Adrenal gland (tissue), 5 donors: Measurements from ENCODE around the gene PITX1.

Experiments used
- CTCF ChIP-seq, 6 experiments: fragments of 450-650 bp in 4 of 6; fragments of 200-600 bp in 2 of 6; sonication (generic) in 1 of 6; IDR thresholded peaks; 1 replicate in 5 of 6; 2 replicates in 1 of 6; pipeline versions ENCODE4 v1.5.1 to v1.8.0; 2016 to 2021; ENCODE audit warnings: antibody characterized with exemption in 6 of 6, mild to moderate bottlenecking in 2 of 6, moderate library complexity in 1 of 6
- POLR2A ChIP-seq, 2 donors: fragments of 450-650 bp; IDR thresholded peaks; one replicate each; pipeline ENCODE4 v1.6.1; 2017; ENCODE audit warnings: antibody characterized with exemption in 2 of 2, mild to moderate bottlenecking in 2 of 2, moderate library complexity in 1 of 2
- donor health status: DM: no; HTN: no; CAD: no.

GRCh38 chr5:135076051-135076491 is 42.0 kb upstream of the PITX1 start:
- no peak for TF ChIP-seq CTCF (IDR thresholded peaks at IDR 0.05)
- TF ChIP-seq POLR2A (IDR thresholded peaks at IDR 0.05): no peak
